Measurements from ENCODE around the gene IMMP2L. TPM values are rescaled to one million over a fixed set of nuclear protein-coding genes. Genes with fewer than 3 reads are reported as not detected.

Gene IMMP2L
- total and polyA plus RNA-seq, 2 of the 8 experiments (the other 6 are each of a cell fraction or from before 2014, with no cell fraction given), result 2.3 to 10.1 TPM

DNA sequence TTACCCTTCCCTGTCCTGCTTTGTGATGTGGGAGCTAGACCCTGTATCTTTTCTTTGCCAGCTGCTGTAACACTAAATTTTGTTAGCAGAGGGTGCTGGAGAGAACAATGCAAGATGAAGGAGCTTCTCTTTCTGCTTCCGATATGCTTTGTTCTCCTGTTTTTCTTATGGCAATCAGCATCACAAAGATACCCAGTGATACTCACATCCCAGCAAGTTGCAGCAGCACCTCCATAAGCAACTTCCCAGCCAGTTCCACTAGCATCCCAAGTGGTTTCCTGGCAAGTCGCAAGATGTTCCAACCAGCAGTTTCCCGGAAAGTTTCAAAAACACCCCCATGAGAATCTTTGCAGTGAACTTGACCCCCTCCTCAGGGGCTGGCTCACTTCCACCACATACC is 148.6 kb downstream of the IMMP2L start:
- H3K23ac ChIP-seq (ENCODE audit: insufficient read length), result no peak overlapping the region
- H4K20me1 ChIP-seq (replicated peaks in 1 of 2; ENCODE audit: control insufficient read depth in 1 of 2, insufficient read depth in 2 of 2, low read length in 2 of 2), result no peaks in the 10 kb centered on the region
- H2BK12ac ChIP-seq (ENCODE audit: low read depth, low read length), result no peak overlapping the region
- no peak overlapping the region for H3K9ac ChIP-seq (replicated peaks in 1 of 4; ENCODE audit: extremely low read depth in 1 of 4, low read depth in 3 of 4, low read length in 3 of 4)
- peak; percentile 87 for FAIRE-seq
- 16% methylated on average over 3 of the region's 3 CpGs; no CpG with 5 or more reads in 1 of the 2 experiments for WGBS, 2 experiments (ENCODE audit: extremely low coverage in 1 of 2, insufficient coverage in 1 of 2, insufficient read length in 1 of 2, insufficient replicate concordance in 2 of 2, low coverage in 1 of 2, low lambda C conversion rate in 2 of 2, missing lambda C conversion rate in 1 of 2)
- no peak overlapping the region for H2BK5ac ChIP-seq (ENCODE audit: low read depth, low read length)
- H3K4me2 ChIP-seq (ENCODE audit: insufficient read depth in 1 of 2, low read depth in 2 of 2, low read length in 2 of 2), result peak overlapping the region; percentile 50 to 54
- H2BK120ac ChIP-seq (replicated peaks; ENCODE audit: low read depth, low read length), result no peak overlapping the region
- no peaks in the 10 kb centered on the region for H3K9me3 ChIP-seq (ENCODE audit: insufficient read depth in 2 of 2, low read depth in 1 of 2, low read length in 1 of 2)
- ChIA-PET CTCF (ENCODE audit: partially characterized antibody) (interaction anchor here (0.7 to 1.4 kb wide), 3 partner anchors 21 to 297 kb away, joined by 3 to 5 read pairs (median 5); no protein-coding TSS in a partner anchor), POLR2A (ENCODE audit: partially characterized antibody) (interaction anchor here (1.0 to 1.5 kb wide), 2 partner anchors 20 to 149 kb away, joined by 3 to 4 read pairs; partner anchors contain the start of gene IMMP2L)
- H3K36me3 ChIP-seq (ENCODE audit: control insufficient read depth in 2 of 4, insufficient read depth in 4 of 4, low read length in 3 of 4), result no peaks in the 10 kb centered on the region
- no peak overlapping the region for H3K18ac ChIP-seq (ENCODE audit: extremely low read depth, low read length)
- no peak overlapping the region for H3K27ac ChIP-seq (ENCODE audit: low read depth, low read length)
- H2BK20ac ChIP-seq (ENCODE audit: low read length), result no peak overlapping the region
- peaks cover 2 to 9% (median 6%) of the 10 kb centered on the region in 4 experiments; a peak in 4 of 7 replicates for H3K4me1 ChIP-seq (replicated peaks in 1 of 4; ENCODE audit: control insufficient read depth in 3 of 4, insufficient read depth in 4 of 4, low read length in 3 of 4)
- H3K4ac ChIP-seq (replicated peaks; ENCODE audit: insufficient read length, low read depth, low read length), result no peak overlapping the region
- H3K23me2 ChIP-seq (ENCODE audit: low read depth, low read length), result no peaks in the 10 kb centered on the region
- H3K56ac ChIP-seq (replicated peaks; ENCODE audit: insufficient read length, low read depth, low read length), result no peak overlapping the region
- DNase-seq (ENCODE audit: low read depth in 1 of 2, low spot score in 2 of 2), result peak in 1 of 2 experiments; percentile 49
- H2BK15ac ChIP-seq (ENCODE audit: low read length), result no peak overlapping the region
- H3K79me1 ChIP-seq (ENCODE audit: low read depth, low read length), result no peaks in the 10 kb centered on the region
- H3K27me3 ChIP-seq (replicated peaks in 1 of 4; ENCODE audit: control insufficient read depth in 3 of 4, extremely low read depth in 1 of 4, insufficient read depth in 3 of 4, low read length in 3 of 4), result no peaks in the 10 kb centered on the region
- H4K5ac ChIP-seq (ENCODE audit: insufficient read length, low read depth, low read length), result no peak overlapping the region
- H4K8ac ChIP-seq (ENCODE audit: extremely low read depth, insufficient read depth, low read length), result no peak overlapping the region
- H3K14ac ChIP-seq (ENCODE audit: insufficient read length), result no peak overlapping the region
- H2AFZ ChIP-seq (ENCODE audit: low read length), result no peak overlapping the region
- H4K91ac ChIP-seq (replicated peaks; ENCODE audit: insufficient read length, low read length), result no peak overlapping the region
- peak overlapping the region in 2 of 4 experiments; percentile 3 to 19; a peak in 3 of 8 replicates for H3K4me3 ChIP-seq (ENCODE audit: extremely low read depth in 1 of 4, insufficient read depth in 2 of 4, low read depth in 3 of 4, low read length in 4 of 4)
- no peaks in the 10 kb centered on the region for H3K79me2 ChIP-seq (ENCODE audit: control insufficient read depth in 1 of 2, insufficient read depth in 2 of 2, low read length in 2 of 2)
- H2AK5ac ChIP-seq (ENCODE audit: low read depth, low read length), result no peak overlapping the region
- TF ChIP-seq TCF12 (IDR thresholded peaks at IDR 0.05; ENCODE audit: low read depth, low read length) (0 out of 2 replicates have a peak, but pooled peaks have one; percentile 2), CEBPB (IDR thresholded peaks at IDR 0.05; ENCODE audit: low read depth, low read length) (0 out of 2 replicates have a peak, but pooled peaks have one; percentile 34), POLR2A (IDR thresholded peaks at IDR 0.05; ENCODE audit: control extremely low read depth in 1 of 2, low read depth in 2 of 2, low read length in 2 of 2) (no peak), SIX5 (IDR thresholded peaks at IDR 0.05; ENCODE audit: low read depth, low read length) (no peak), MAFK (IDR thresholded peaks at IDR 0.05; ENCODE audit: low read depth, low read length) (no peak)
- TF ChIP-seq, protein P1, sequence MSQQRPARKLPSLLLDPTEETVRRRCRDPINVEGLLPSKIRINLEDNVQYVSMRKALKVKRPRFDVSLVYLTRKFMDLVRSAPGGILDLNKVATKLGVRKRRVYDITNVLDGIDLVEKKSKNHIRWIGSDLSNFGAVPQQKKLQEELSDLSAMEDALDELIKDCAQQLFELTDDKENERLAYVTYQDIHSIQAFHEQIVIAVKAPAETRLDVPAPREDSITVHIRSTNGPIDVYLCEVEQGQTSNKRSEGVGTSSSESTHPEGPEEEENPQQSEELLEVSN (IDR thresholded peaks at IDR 0.05), result no peak

Data from H1 (cell line).